Measurements from ENCODE around the gene EEF1A2. TPM values are rescaled to one million over a fixed set of nuclear protein-coding genes. Genes with fewer than 3 reads are reported as not detected.

The EEF1A2 gene
- total RNA-seq, 1 experiment from 2014 or later: 75.2 TPM

DNA sequence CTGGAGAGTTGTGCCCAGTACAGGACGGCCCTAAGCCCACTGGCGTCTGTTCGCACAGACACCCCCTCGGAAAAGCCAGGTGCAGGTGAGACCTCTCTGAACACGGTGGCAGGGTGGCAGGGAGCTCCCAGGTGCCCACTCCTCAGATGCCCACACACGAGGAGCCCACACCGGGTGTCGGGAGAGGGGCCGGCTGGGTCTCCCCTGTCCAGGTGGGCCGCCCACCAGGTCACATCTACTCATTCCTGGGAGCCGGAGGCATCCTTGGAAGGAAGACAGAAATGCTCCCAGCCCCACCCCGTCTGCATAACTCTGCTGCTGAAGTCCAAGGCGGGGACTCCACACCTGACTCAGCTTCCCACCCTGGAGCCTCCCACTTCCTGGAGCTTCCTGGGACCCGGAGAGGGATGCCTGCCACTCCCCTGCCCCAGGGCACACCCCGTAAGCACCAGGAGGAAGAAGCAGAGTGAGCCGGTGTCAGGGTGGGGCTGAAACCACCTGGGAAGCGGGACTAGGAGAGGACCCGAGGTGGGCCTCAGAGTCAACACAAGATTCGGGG, 46.2 kb upstream of the EEF1A2 start:
- Histone ChIP-seq H3K4me2 (peak overlapping the region; percentile 71), H3K27me3 (ENCODE audit: insufficient read depth, low read depth) (no peaks in the 10 kb centered on the region), H3K4me1 (replicated peaks; ENCODE audit: insufficient read depth) (peaks cover 63% of the 10 kb centered on the region), H3F3A (ENCODE audit: insufficient read depth, low read depth) (peaks cover 26% of the 10 kb centered on the region; the same call in 1 of the 2 replicates), H2AFZ (no peak overlapping the region), H4K20me1 (ENCODE audit: insufficient read depth) (no peaks in the 10 kb centered on the region), H3K4me3 (peak overlapping the region; percentile 28; the same call in 1 of the 2 replicates), H3K36me3 (ENCODE audit: low read depth) (no peaks in the 10 kb centered on the region), H3K27ac (peak overlapping the region; percentile 73), H3K9me3 (ENCODE audit: insufficient read depth, low read depth) (no peaks in the 10 kb centered on the region), H3K9me2 (ENCODE audit: insufficient read depth) (no peaks in the 10 kb centered on the region), H3K79me2 (ENCODE audit: low read depth) (no peaks in the 10 kb centered on the region)
- TF ChIP-seq EZH2 (IDR thresholded peaks at IDR 0.05; ENCODE audit: low read depth): no peak
- TF ChIP-seq, protein P1, sequence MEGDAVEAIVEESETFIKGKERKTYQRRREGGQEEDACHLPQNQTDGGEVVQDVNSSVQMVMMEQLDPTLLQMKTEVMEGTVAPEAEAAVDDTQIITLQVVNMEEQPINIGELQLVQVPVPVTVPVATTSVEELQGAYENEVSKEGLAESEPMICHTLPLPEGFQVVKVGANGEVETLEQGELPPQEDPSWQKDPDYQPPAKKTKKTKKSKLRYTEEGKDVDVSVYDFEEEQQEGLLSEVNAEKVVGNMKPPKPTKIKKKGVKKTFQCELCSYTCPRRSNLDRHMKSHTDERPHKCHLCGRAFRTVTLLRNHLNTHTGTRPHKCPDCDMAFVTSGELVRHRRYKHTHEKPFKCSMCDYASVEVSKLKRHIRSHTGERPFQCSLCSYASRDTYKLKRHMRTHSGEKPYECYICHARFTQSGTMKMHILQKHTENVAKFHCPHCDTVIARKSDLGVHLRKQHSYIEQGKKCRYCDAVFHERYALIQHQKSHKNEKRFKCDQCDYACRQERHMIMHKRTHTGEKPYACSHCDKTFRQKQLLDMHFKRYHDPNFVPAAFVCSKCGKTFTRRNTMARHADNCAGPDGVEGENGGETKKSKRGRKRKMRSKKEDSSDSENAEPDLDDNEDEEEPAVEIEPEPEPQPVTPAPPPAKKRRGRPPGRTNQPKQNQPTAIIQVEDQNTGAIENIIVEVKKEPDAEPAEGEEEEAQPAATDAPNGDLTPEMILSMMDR (conservative IDR thresholded peaks at IDR 0.05): no peak
- CTCF ChIA-PET: no interaction called here
- intact Hi-C loops (cut with micrococcal nuclease; ENCODE audit: unreplicated experiment): no loop called here
- no TSS peak for BruUV-seq (replicated peaks)
- POLR2A ChIA-PET (ENCODE audit: unreplicated experiment): interaction anchor here (0.6 kb wide), 4 partner anchors 11 to 441 kb away, joined by 3 to 9 read pairs (median 6); no protein-coding TSS in a partner anchor
- DNase-seq: peak; percentile 95 to 96

DNA sequence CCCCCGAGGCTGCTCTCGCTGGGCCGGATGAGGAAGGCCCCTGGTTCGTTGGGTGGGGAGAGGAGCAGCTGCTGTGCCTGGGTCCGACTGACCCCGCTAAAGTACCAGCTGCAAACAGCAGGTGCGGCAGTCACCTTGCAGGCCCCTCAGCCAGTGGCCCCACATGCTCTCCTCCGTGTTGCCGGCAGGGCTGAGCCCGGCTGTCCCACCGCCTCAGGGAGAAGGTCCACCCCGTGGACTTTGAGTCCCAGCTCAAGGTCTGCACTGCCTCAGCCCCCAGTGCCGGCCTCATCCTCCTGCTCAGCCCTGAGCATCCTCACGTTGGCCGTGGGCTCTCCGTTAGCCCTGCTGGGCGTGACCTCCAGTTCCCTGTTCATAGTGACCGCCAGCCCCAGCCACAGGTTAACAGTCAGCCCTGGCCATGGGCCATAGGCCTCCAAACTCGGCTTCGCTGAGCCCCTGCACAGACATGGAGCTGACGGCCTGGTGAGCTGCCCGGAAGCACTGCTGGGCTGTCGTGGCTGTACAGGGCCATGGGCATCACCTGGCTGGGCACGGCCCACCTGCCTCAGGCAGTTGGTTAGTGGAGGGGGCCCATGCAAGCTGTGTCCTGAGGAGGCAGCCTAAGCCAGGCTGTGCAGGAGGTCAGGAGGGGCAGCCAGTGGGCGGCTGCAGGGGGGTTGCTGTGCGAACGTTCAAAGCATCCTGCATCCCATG, 45.5 kb upstream of the EEF1A2 start:
- H4K20me1 ChIP-seq (ENCODE audit: insufficient read depth): no peaks in the 10 kb centered on the region
- POLR2A ChIA-PET (ENCODE audit: unreplicated experiment): interaction anchor here (0.6 kb wide), 3 partner anchors 98 to 442 kb away, joined by 4 to 9 read pairs (median 8); no protein-coding TSS in a partner anchor
- intact Hi-C loops (cut with micrococcal nuclease; ENCODE audit: unreplicated experiment): no loop called here
- no peak overlapping the region for H3K4me3 ChIP-seq
- H3K4me1 ChIP-seq (replicated peaks; ENCODE audit: insufficient read depth): peaks cover 69% of the 10 kb centered on the region
- H3K9me2 ChIP-seq (ENCODE audit: insufficient read depth): no peaks in the 10 kb centered on the region
- CTCF ChIA-PET: no interaction called here
- no peaks in the 10 kb centered on the region for H3K79me2 ChIP-seq (ENCODE audit: low read depth)
- no peaks in the 10 kb centered on the region for H3K36me3 ChIP-seq (ENCODE audit: low read depth)
- no peak overlapping the region for H3K27ac ChIP-seq
- no peak overlapping the region for H2AFZ ChIP-seq
- H3K27me3 ChIP-seq (ENCODE audit: insufficient read depth, low read depth): no peaks in the 10 kb centered on the region
- peak overlapping the region; percentile 71 for H3K4me2 ChIP-seq
- H3F3A ChIP-seq (ENCODE audit: insufficient read depth, low read depth): peaks cover 27% of the 10 kb centered on the region; the same call in 1 of the 2 replicates
- peak in 1 of 2 experiments; percentile 43 for DNase-seq
- BruUV-seq (replicated peaks): no TSS peak
- TF ChIP-seq, protein P1 (conservative IDR thresholded peaks at IDR 0.05): no peak
- TF ChIP-seq EZH2 (IDR thresholded peaks at IDR 0.05; ENCODE audit: low read depth): no peak
- H3K9me3 ChIP-seq (ENCODE audit: insufficient read depth, low read depth): no peaks in the 10 kb centered on the region

DNA sequence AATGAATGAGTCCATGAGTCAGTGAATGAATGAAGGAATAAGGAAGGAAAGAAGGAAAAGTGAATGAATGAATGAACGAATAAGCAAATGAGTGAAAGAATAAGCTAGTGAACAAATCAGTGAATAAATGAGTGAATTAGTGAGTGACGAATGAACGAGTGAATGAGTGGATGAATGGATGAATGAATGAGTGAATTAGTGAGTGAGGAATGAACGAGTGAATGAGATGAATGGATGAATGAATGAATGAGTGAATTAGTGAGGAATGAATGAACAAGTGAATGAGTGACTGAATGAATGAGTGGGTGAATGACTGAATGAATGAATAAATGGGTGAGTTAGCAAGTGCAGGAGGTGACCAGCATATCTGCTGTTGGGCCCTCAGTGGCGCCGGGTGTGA, 44.9 kb upstream of the EEF1A2 start:
- peak overlapping the region; percentile 71; the same call in 1 of the 2 replicates for H3K4me2 ChIP-seq
- intact Hi-C loops (cut with micrococcal nuclease; ENCODE audit: unreplicated experiment): no loop called here
- H3F3A ChIP-seq (ENCODE audit: insufficient read depth, low read depth): peaks cover 33% of the 10 kb centered on the region; the same call in 1 of the 2 replicates
- no peak overlapping the region for H2AFZ ChIP-seq
- H3K9me2 ChIP-seq (ENCODE audit: insufficient read depth): no peaks in the 10 kb centered on the region
- BruUV-seq (replicated peaks): no TSS peak
- no peak overlapping the region for H3K27ac ChIP-seq
- no peak for TF ChIP-seq EZH2 (IDR thresholded peaks at IDR 0.05; ENCODE audit: low read depth)
- TF ChIP-seq, protein P1 (conservative IDR thresholded peaks at IDR 0.05): no peak
- DNase-seq: no peak
- POLR2A ChIA-PET (ENCODE audit: unreplicated experiment): no interaction called here
- H3K4me3 ChIP-seq: no peak overlapping the region
- CTCF ChIA-PET: interaction anchor here (0.6 kb wide), 1 partner anchor 20 kb away, joined by 4 read pairs; no protein-coding TSS in a partner anchor
- no peaks in the 10 kb centered on the region for H3K9me3 ChIP-seq (ENCODE audit: insufficient read depth, low read depth)
- H3K79me2 ChIP-seq (ENCODE audit: low read depth): no peaks in the 10 kb centered on the region
- peaks cover 76% of the 10 kb centered on the region for H3K4me1 ChIP-seq (replicated peaks; ENCODE audit: insufficient read depth)
- no peaks in the 10 kb centered on the region for H3K36me3 ChIP-seq (ENCODE audit: low read depth)
- H3K27me3 ChIP-seq (ENCODE audit: insufficient read depth, low read depth): no peaks in the 10 kb centered on the region
- H4K20me1 ChIP-seq (ENCODE audit: insufficient read depth): no peaks in the 10 kb centered on the region

Measured in PC-9 (cell line).